GM23248 (cell line): Measurements from ENCODE around the gene MYBPC3. TPM values are rescaled to one million over a fixed set of nuclear protein-coding genes. Genes with fewer than 3 reads are reported as not detected.
"Not testable (repeated sequence)": the region's sequence is repeated elsewhere in the genome, so short reads cannot be mapped to it uniquely, and the experiment has no call there.

Experiments
- DNase-seq: peaks from one replicate; pipeline ENCODE4 v3.0.0-alpha.2; 2015
- H2AFZ ChIP-seq: fragments of 200-600 bp; sonication (generic); 2 replicates; pipeline ENCODE4 v1.6.1; 2016; ENCODE audit warnings: antibody characterized with exemption
- H3F3A ChIP-seq: fragments of 200-600 bp; sonication (generic); 2 replicates; pipeline ENCODE4 v1.6.1; 2016; ENCODE audit warnings: mild to moderate bottlenecking, antibody characterized with exemption, mixed run types; ENCODE audit not compliant: insufficient read depth
- H3K27ac ChIP-seq: fragments of 200-600 bp; sonication (generic); 2 replicates; pipeline ENCODE4 v1.5.1; 2016; ENCODE audit warnings: mild to moderate bottlenecking
- H3K27me3 ChIP-seq: fragments of 200-600 bp; sonication (generic); replicated peaks from 2 replicates; pipeline ENCODE4 v1.6.1; 2016; ENCODE audit warnings: mild to moderate bottlenecking; ENCODE audit not compliant: insufficient read depth
- H3K36me3 ChIP-seq: fragments of 200-600 bp; sonication (generic); 2 replicates; pipeline ENCODE4 v1.6.1; 2016; ENCODE audit warnings: low read depth, mild to moderate bottlenecking
- H3K4me1 ChIP-seq: fragments of 200-600 bp; sonication (generic); 2 replicates; pipeline ENCODE4 v1.6.1; 2016; ENCODE audit warnings: mild to moderate bottlenecking; ENCODE audit not compliant: insufficient read depth
- H3K4me2 ChIP-seq: fragments of 200-600 bp; sonication (generic); one replicate; pipeline ENCODE4 v1.6.1; 2016; ENCODE audit warnings: mild to moderate bottlenecking; ENCODE audit not compliant: unreplicated experiment
- H3K4me3 ChIP-seq: fragments of 200-600 bp; sonication (generic); 2 replicates; pipeline ENCODE4 v1.5.1; 2016; ENCODE audit warnings: mild to moderate bottlenecking
- H3K79me2 ChIP-seq: fragments of 200-600 bp; sonication (generic); 2 replicates; pipeline ENCODE4 v1.6.1; 2016; ENCODE audit warnings: mild to moderate bottlenecking; ENCODE audit not compliant: insufficient read depth
- H3K9ac ChIP-seq: fragments of 200-600 bp; sonication (generic); 2 replicates; pipeline ENCODE4 v1.6.1; 2016; ENCODE audit warnings: mild to moderate bottlenecking
- H3K9me2 ChIP-seq: fragments of 200-600 bp; sonication (generic); 2 replicates; pipeline ENCODE4 v1.6.1; 2016; ENCODE audit warnings: mixed run types, mild to moderate bottlenecking, moderate library complexity; ENCODE audit not compliant: insufficient read depth
- H3K9me3 ChIP-seq: fragments of 200-600 bp; sonication (generic); one replicate; pipeline ENCODE4 v1.6.1; 2017; ENCODE audit warnings: low read depth
- H4K20me1 ChIP-seq: fragments of 200-600 bp; sonication (generic); 2 replicates; pipeline ENCODE4 v1.6.0; 2016; ENCODE audit not compliant: insufficient read depth
- EZH2 ChIP-seq: fragments of 200-600 bp; sonication (generic); IDR thresholded peaks from 2 replicates; pipeline ENCODE4 v1.6.1; 2018; ENCODE audit warnings: antibody characterized with exemption, mild to moderate bottlenecking; ENCODE audit not compliant: insufficient read depth, poor library complexity, severe bottlenecking
- EZH2phosphoT487 ChIP-seq: fragments of 200-600 bp; sonication (generic); IDR thresholded peaks from 2 replicates; pipeline ENCODE4 v1.6.1; 2018; ENCODE audit warnings: antibody characterized with exemption, moderate library complexity, mild to moderate bottlenecking, low read depth; ENCODE audit not compliant: insufficient read depth
- WGBS, 2 experiments: methylation state at CpG; one replicate each; pipeline ENCODE4 v1.1.6; 2015 to 2017; ENCODE audit warnings: low lambda C conversion rate in 2 of 2, low coverage in 1 of 2; ENCODE audit errors: missing lambda C conversion rate in 2 of 2; 5-methylcytosine and 5-hydroxymethylcytosine counted together
- in situ Hi-C: fragments of 300-500 bp; cut with MboI; formaldehyde crosslinking; loops from 2 replicates; pipeline ENCODE4 v1.15.0; 2020
- polyA plus RNA-seq: library from polyadenylated mRNA; unstranded; fragments of >200 nt; fragmentation: Nextera tagmentation; extraction: Ambion mirVana; gene quantifications from 2 replicates; pipeline ENCODE4 v1.2.1, GENCODE V29; 2016
- total RNA-seq: library from RNA; depleted of rRNA; stranded (reverse); fragments of >200 nt; shearing (Covaris generic); gene quantifications from 2 replicates; pipeline ENCODE4 v1.2.3, GENCODE V29; 2014

The MYBPC3 gene
- total and polyA plus RNA-seq, 2 experiments from 2014 or later = not detected

DNA sequence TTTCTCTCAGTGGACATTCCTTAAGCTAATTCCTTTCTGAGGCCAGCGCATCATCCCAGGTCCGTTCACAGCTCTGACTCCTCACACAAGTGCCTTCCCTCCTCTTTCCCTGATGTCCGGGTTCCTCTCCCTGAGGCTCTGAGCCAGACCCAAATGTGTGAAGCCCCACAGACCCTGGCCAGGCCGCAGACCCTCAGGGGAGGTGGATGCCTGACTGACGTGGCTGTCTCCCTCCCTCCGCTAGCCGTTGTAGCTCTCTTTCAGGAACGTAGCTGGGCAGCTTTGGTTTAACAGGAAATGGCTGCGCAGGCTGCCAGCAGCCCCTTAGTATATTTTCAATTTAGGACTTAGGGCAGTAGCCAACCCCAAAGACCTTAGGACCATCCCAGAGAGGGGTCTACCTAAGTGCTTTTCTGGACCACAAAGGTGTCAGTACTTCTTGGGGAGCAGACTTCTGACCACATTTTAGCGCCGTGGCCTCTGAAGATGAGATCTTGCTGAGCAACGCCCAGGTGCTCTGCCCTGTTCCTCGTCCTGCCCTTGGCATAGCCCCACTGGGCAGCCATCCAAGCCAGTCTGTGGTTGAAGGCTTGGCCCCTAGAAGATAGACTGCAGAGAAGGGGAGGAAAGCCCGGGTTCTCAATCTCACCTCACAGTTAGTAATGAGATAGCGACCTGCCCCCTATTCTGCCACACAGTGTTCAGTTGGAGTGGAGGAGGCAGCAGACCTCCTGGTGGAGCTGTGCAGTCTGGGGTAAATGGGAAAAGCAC lies 27.0 kb downstream of the MYBPC3 start:
- WGBS, 2 experiments = 87 to 89% methylated on average over 15 of the region's 15 CpGs
- no peaks in the 10 kb centered on the region for H3K9me3 ChIP-seq
- H3K27ac ChIP-seq = no peak overlapping the region

DNA sequence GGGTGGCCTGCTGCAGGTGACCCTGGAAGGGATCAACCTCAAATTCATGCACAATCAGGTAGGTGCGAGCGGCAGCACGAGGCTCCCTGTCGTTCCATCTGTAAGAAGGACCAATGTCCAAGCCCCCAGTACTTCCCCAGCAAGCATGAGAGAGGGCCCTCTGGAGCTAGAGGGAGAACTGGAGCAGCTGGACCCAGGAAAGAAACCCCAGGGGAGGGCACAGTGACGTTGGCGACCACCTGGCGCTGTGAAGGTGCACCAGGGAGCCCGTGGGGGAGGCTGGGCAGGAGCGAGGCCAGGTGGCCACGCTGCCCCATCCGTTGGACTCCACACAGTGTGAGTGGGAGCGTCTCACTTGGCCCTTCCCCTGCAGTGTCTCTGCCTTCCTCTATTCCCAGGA lies 28.0 kb downstream of the MYBPC3 start:
- no peak for DNase-seq
- Histone ChIP-seq H3F3A (no peaks in the 10 kb centered on the region), H3K9ac (no peak overlapping the region), H3K27me3 (no peaks in the 10 kb centered on the region), H2AFZ (no peak overlapping the region), H3K27ac (no peak overlapping the region), H3K4me3 (no peak overlapping the region), H3K9me3 (no peaks in the 10 kb centered on the region), H3K4me2 (no peak overlapping the region), H3K4me1 (no peaks in the 10 kb centered on the region), H4K20me1 (no peaks in the 10 kb centered on the region), H3K79me2 (no peaks in the 10 kb centered on the region), H3K36me3 (peaks cover 9% of the 10 kb centered on the region; the same call in 1 of the 2 replicates), H3K9me2 (no peaks in the 10 kb centered on the region)
- TF ChIP-seq EZH2phosphoT487 (no peak), EZH2 (no peak)
- 83 to 87% methylated on average over 11 to 12 of the region's 12 CpGs for WGBS, 2 experiments
- in situ Hi-C loops = no loop called here

More for the DNA sequence above, 27.0 kb downstream of the MYBPC3 start:
- TF ChIP-seq EZH2phosphoT487 (no peak), EZH2 (no peak)
- H3K9me2 ChIP-seq = no peaks in the 10 kb centered on the region
- no peak overlapping the region for H2AFZ ChIP-seq
- no peak overlapping the region for H3K4me3 ChIP-seq
- no peak overlapping the region for H3K4me2 ChIP-seq
- no peaks in the 10 kb centered on the region for H4K20me1 ChIP-seq
- in situ Hi-C loops = no loop called here
- DNase-seq = no peak
- no peaks in the 10 kb centered on the region for H3K4me1 ChIP-seq
- no peak overlapping the region for H3K9ac ChIP-seq
- no peaks in the 10 kb centered on the region for H3K27me3 ChIP-seq
- no peaks in the 10 kb centered on the region for H3K79me2 ChIP-seq
- peaks cover 9% of the 10 kb centered on the region; the same call in 1 of the 2 replicates for H3K36me3 ChIP-seq
- H3F3A ChIP-seq = peaks cover under 1% of the 10 kb centered on the region; the same call in 1 of the 2 replicates

DNA sequence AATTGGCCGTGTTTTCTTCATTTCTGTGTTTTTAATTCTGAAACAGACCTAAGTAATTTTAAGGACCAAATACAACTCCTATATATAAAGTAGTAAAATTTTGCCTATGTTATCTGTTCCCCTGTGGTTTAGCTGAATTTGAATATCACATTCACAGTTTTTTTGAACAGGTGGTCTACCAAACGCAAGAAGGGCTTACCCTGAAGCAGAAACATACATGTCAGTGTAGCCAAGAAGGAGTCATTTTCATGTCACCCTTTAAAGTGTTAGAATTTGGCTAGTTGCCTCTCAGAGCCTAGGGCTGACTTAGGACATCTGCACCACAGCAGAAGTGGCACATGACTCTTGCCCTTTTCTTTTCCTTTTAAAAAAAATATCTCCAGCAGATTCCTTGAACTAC lies 34.3 kb downstream of the MYBPC3 start:
- no peak overlapping the region for H3K4me2 ChIP-seq
- H4K20me1 ChIP-seq = no peaks in the 10 kb centered on the region
- no peak overlapping the region for H3K9ac ChIP-seq

GRCh38 chr11:47317064-47317828 lies 35.3 kb downstream of the MYBPC3 start:
- H3K9me3 ChIP-seq = no peaks in the 10 kb centered on the region
- H2AFZ ChIP-seq = no peak overlapping the region
- no peak overlapping the region for H3K4me3 ChIP-seq
- no peak for DNase-seq
- H3K9ac ChIP-seq = no peak overlapping the region
- H3K27me3 ChIP-seq = no peaks in the 10 kb centered on the region
- in situ Hi-C loops = no loop called here
- no peak overlapping the region for H3K4me2 ChIP-seq
- no peaks in the 10 kb centered on the region for H3K4me1 ChIP-seq
- no peaks in the 10 kb centered on the region for H3K79me2 ChIP-seq
- no peaks in the 10 kb centered on the region for H3F3A ChIP-seq
- TF ChIP-seq EZH2 = no peak
- no peak for TF ChIP-seq EZH2phosphoT487
- H3K36me3 ChIP-seq = peaks cover 20% of the 10 kb centered on the region; the same call in 1 of the 2 replicates
- H3K9me2 ChIP-seq = no peaks in the 10 kb centered on the region
- 93 to 95% methylated on average over 5 of the region's 5 CpGs for WGBS, 2 experiments
- no peaks in the 10 kb centered on the region for H4K20me1 ChIP-seq
- no peak overlapping the region for H3K27ac ChIP-seq

More for the DNA sequence above, 34.3 kb downstream of the MYBPC3 start:
- in situ Hi-C loops = no loop called here
- H3F3A ChIP-seq = no peaks in the 10 kb centered on the region
- H3K27me3 ChIP-seq = no peaks in the 10 kb centered on the region
- TF ChIP-seq EZH2 (no peak), EZH2phosphoT487 (no peak)
- peaks cover 20% of the 10 kb centered on the region; the same call in 1 of the 2 replicates for H3K36me3 ChIP-seq
- 93 to 96% methylated on average over 2 of the region's 2 CpGs for WGBS, 2 experiments
- no peak overlapping the region for H3K27ac ChIP-seq
- H2AFZ ChIP-seq = no peak overlapping the region
- H3K79me2 ChIP-seq = no peaks in the 10 kb centered on the region
- DNase-seq = no peak
- no peaks in the 10 kb centered on the region for H3K9me3 ChIP-seq
- H3K4me1 ChIP-seq = no peaks in the 10 kb centered on the region
- no peaks in the 10 kb centered on the region for H3K9me2 ChIP-seq
- no peak overlapping the region for H3K4me3 ChIP-seq

- H3K9me3 ChIP-seq, H3K9ac ChIP-seq, H3K9me2 ChIP-seq, H3K4me3 ChIP-seq, DNase-seq, in situ Hi-C loops, H3K4me1 ChIP-seq, H3F3A ChIP-seq, H2AFZ ChIP-seq, H3K4me2 ChIP-seq, H3K27ac ChIP-seq, H3K27me3 ChIP-seq, H3K79me2 ChIP-seq, H4K20me1 ChIP-seq: not testable (repeated sequence)
- peaks cover 16% of the 10 kb centered on the region; the same call in 1 of the 2 replicates for H3K36me3 ChIP-seq
- WGBS, 2 experiments = 88 to 94% methylated on average over 8 of the region's 8 CpGs
Observed at GRCh38 chr11:47316501-47316900, 36.0 kb downstream of the MYBPC3 start.
